NOMO-1 (cell line): ENCODE results near the gene TMEM170A.

Experiments
- DNase-seq, 2 experiments: peaks; one replicate each; lab custom pipeline; 2025; ENCODE audit not compliant: unreplicated experiment in 2 of 2; lab: John Stamatoyannopoulos, UW

TMEM170A gene

DNA sequence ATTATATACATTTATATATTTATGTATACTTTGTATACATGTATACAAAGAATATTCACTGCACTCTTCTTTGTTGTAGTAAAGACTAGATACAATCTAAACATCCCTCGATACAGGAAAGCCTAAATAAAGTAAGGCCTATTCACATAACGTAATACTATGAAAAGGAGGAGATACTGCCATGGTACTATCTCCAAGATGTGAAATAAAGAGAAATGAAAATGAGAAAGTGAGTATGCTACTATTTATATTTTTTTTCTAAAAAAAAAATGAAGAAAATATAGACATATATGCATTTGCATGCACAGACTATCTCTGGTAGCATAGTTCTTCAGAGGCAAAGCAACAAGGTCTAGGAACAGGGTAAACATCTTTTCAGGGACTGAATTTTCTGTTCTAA, 50.5 kb downstream of the TMEM170A start:
- DNase-seq, result no peak

DNA sequence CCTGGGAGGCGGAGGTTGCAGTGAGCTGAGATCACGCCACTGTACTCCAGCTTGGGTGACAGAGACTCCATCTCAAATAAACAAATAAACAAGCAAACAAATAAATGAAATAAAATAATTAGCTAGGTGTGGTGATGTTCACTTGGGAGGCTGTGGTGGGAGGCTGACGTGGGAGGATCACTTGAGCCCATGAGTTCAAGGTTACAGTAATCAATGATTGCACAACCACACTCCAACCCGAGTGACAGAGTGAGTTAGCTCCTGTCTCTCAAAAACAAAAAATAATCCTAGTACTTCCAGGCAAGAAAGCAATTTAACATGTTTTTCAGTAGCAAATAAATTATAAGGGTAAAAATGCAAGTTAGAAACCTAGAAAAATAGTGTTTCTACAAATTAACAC, 57.5 kb downstream of the TMEM170A start:
- no peak for DNase-seq

DNA sequence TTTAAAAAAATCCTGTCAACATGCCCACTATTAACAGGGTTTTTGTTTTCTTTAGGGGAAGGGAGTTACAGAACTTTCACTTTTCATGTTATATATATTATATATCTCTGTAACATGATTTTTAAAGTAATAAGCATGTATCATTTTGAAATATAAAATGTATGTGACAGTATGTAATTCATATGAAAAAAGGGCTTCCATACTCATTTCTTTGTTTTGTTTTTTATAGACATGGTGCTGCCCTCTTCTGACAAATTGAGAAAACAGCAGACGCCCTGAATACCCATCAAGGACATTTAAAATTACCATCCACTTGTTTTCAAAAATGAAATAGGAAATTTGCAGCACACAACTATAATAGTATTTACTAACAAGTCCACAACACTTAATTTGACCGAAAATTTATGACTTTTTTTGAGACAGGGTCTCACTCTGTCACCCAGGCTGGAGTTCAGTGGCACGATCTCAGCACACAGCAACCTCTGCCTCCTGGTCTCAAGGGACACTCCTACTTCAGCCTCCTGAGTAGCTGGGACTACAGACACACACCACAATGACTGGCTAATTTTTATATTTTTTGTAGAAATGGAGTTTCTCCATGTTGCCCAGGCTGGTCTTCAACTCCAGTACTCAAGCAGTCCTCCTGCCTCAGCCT, 61.5 kb downstream of the TMEM170A start:
- no peak for DNase-seq

DNA sequence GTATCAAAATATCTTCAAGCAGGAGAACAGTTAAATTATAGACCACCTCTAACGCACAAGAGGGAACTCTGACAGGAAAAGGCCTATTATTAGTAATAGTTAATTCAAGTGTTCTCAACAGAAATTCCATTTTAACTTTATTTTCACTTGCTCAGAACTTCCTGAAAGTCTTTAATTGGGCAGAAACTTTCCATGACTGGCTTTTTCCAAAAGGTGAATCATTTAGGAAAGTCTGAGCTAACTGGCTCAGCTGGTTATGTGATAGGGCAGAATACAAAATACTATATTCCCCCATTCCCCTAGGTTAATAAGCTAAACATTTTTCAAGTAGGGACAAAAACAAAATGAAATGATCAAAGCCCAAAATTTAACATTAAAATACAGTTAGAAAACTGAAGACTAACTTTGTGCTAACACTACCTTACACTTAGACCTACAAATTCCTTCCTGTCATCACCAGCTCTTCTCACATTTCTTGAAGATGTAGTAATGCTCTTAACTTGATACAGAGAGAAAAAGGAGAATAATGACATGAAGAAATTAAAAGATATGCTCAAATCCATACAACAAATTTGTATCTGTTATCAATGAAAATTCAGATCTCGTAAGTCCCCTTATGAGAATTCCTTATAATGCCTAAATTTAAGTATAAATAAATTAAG, 62.2 kb downstream of the TMEM170A start:
- no peak for DNase-seq

DNA sequence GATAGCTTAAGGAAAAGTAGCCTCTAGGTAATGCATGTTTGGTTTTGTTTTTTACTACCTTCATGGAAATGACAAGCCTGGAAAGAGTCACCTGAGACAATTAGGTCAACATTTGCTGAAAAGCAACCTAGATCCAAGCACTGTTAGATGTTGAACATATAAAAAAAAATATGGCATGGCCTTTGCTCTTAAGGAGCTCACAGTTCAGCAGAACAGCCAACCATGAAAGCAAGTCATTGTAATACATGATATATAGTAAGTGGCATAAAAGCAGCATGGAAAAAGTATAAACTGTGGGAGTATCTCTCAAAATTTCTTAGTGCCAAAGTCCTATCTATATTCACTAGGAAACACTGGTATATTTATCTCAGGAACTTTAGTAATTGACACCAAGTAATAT, 62.8 kb downstream of the TMEM170A start:
- no peak for DNase-seq

DNA sequence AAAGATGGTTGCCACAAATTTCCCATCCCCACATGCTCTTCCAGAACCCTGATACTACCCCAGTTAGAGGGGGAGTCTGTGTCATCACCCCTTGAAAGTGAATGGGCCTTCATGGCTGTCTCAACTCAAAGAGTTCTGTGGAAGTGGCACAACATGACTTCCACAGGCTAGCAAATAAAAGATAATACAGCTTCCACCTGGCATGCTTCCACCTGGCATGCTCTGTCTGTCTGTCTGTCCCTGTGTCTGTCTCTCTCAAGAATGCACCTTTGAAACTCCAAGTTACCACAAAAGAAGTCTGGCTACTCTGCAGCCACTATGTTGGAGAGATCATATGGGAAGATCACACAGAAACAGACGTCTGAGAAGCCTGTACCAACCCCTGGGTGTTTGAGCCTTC, 66.2 kb downstream of the TMEM170A start:
- DNase-seq, result no peak

DNA sequence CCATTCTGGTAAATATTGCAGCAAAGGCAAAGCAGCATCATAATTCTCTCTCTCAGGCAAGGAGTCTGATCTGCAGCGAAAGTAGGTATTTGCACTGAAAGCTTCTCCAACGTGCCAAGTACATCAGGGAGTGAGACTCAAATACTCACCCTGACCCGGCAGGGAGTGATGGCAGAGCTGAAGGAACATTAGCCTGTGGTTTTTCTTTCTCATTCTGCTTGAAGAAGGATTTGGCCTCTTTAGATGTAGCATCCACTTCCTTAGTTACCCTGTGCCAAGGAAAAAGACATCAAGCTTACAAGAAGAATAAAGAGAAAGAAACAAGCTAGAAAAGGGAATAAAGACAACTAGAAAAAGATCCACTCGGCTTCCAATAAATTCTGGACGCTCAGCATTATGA, 69.5 kb downstream of the TMEM170A start:
- DNase-seq, result no peak
